Mammary epithelial cell (primary cell): Measurements from ENCODE around the gene TVP23A.

ENCODE experiments used
- CTCF ChIP-seq, 2 donors: IDR thresholded peaks in 1 of 2; conservative IDR thresholded peaks in 1 of 2; 2 replicates each; pipeline ENCODE4 v1.5.1; 2011 to 2012; ENCODE audit warnings: inconsistent platforms in 2 of 2, low read length in 2 of 2, mild to moderate bottlenecking in 2 of 2, control low read depth in 1 of 2, low read depth in 1 of 2; ENCODE audit not compliant: insufficient read depth in 1 of 2; ENCODE audit errors: extremely low read depth in 1 of 2
- EZH2 ChIP-seq: IDR thresholded peaks from 2 replicates; pipeline ENCODE4 v1.6.1; 2012; ENCODE audit warnings: low read length, inconsistent platforms, borderline replicate concordance

- TF ChIP-seq EZH2 (no peak), CTCF (conservative IDR thresholded peaks at IDR 0.05 in 1 of 2, IDR thresholded peaks at IDR 0.05 in 1 of 2; ENCODE audit: extremely low read depth in 1 of 2, insufficient read depth in 1 of 2, low read depth in 1 of 2, low read length in 2 of 2) (no peak)
Measured at GRCh38 chr16:10835281-10835931, 16.8 kb upstream of the TVP23A start.
